Stimulated activated CD4-positive, alpha-beta T cell treated with anti-CD3 and anti-CD28 coated beads, Interleukin-4, amount 100 ng/mL, for 24 hours (primary cell): Measurements from ENCODE around the gene MAP3K2.
"Not testable (repeated sequence)": the region's sequence is repeated elsewhere in the genome, so short reads cannot be mapped to it uniquely, and the experiment has no call there.

Experiments
- DNase-seq: peaks from one replicate; pipeline ENCODE4 v3.0.0-alpha.2; 2020

The MAP3K2 gene

GRCh38 chr2:127379712-127380355, 7.9 kb downstream of the MAP3K2 start:
- DNase-seq, result no peak

GRCh38 chr2:127378720-127379119, 9.1 kb downstream of the MAP3K2 start:
- no peak for DNase-seq

GRCh38 chr2:127377262-127377661, 10.5 kb downstream of the MAP3K2 start:
- DNase-seq, result no peak

GRCh38 chr2:127376257-127376656, 11.5 kb downstream of the MAP3K2 start:
- DNase-seq, result no peak

GRCh38 chr2:127373362-127374083, 14.3 kb downstream of the MAP3K2 start:
- DNase-seq, result no peak

GRCh38 chr2:127371037-127371436, 16.7 kb downstream of the MAP3K2 start:
- no peak for DNase-seq

- DNase-seq, result no peak
Measured at GRCh38 chr2:127370010-127370409, 17.8 kb downstream of the MAP3K2 start.

GRCh38 chr2:127365211-127365643, 22.5 kb downstream of the MAP3K2 start:
- DNase-seq, result no peak

- DNase-seq, result no peak
Measured at GRCh38 chr2:127362971-127363370, 24.8 kb downstream of the MAP3K2 start.

- no peak for DNase-seq
Measured at GRCh38 chr2:127361929-127362885, 25.6 kb downstream of the MAP3K2 start.

GRCh38 chr2:127360242-127360641, 27.5 kb downstream of the MAP3K2 start:
- DNase-seq, result no peak

- no peak for DNase-seq
Measured at GRCh38 chr2:127359520-127359919, 28.3 kb downstream of the MAP3K2 start.

- no peak for DNase-seq
Measured at GRCh38 chr2:127358971-127359370, 28.8 kb downstream of the MAP3K2 start.

- DNase-seq, result no peak
Measured at GRCh38 chr2:127358044-127358443, 29.7 kb downstream of the MAP3K2 start.

- DNase-seq, result no peak
Measured at GRCh38 chr2:127357591-127357990, 30.2 kb downstream of the MAP3K2 start.

GRCh38 chr2:127356531-127356930, 31.2 kb downstream of the MAP3K2 start:
- DNase-seq, result no peak

GRCh38 chr2:127355407-127356008, 32.3 kb downstream of the MAP3K2 start:
- DNase-seq, result peak; percentile 39

GRCh38 chr2:127353873-127354676, 33.7 kb downstream of the MAP3K2 start:
- not testable (repeated sequence) for DNase-seq

GRCh38 chr2:127353223-127353622, 34.6 kb downstream of the MAP3K2 start:
- DNase-seq, result not testable (repeated sequence)

- no peak for DNase-seq
Measured at GRCh38 chr2:127351603-127352002, 36.2 kb downstream of the MAP3K2 start.

- no peak for DNase-seq
Measured at GRCh38 chr2:127348426-127349000, 39.3 kb downstream of the MAP3K2 start.
